Activated CD4-positive, alpha-beta T cell treated with anti-CD3 and anti-CD28 coated beads, Interleukin-2, Interleukin-6, amounts not matched to agents 100 ng/mL and 50 ng/mL, durations not matched to agents 16 hours and 8 hours (primary cell): ENCODE data around the gene CHAC1.

ENCODE experiments used
- DNase-seq: peaks from one replicate; pipeline ENCODE4 v3.0.0-alpha.2; 2020

The CHAC1 gene

DNA sequence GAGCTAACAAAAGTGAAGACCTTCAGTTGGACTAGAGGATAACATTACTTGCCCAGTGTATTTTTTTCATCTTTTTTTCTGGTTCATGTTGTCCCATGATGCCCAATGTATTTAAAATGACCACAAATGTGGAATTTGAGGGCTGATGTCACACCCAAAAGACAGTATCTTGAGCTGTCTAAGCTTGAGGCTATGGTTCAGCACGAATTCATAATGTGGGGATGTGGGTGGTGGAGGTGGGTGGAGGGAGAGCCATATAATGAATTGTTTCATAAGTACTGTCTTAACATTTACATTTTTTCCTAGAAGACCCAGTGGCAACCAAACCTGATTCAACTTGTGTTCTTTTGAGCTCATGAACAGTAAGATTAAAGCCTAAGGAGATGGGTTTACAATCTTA is 37.5 kb downstream of the CHAC1 start:
- DNase-seq = no peak

DNA sequence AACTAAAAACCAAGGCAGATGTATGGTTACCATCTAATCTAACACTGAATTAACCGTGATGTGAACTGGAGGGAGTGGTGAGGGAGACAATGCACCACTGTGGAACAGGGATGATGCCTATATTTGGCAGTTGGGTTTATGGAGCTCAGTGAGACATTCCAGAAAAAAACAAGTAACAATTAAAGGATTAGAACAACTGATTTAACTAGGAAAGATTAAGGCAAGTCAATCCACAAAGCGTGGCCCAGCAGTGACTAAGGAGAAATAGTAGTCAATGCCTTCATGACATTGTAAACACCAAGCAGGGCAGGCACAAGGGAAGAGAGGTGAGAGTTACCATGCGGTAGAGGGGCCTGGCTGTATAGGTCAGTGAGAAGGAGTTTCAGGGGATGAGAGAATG is 38.1 kb downstream of the CHAC1 start:
- no peak for DNase-seq

DNA sequence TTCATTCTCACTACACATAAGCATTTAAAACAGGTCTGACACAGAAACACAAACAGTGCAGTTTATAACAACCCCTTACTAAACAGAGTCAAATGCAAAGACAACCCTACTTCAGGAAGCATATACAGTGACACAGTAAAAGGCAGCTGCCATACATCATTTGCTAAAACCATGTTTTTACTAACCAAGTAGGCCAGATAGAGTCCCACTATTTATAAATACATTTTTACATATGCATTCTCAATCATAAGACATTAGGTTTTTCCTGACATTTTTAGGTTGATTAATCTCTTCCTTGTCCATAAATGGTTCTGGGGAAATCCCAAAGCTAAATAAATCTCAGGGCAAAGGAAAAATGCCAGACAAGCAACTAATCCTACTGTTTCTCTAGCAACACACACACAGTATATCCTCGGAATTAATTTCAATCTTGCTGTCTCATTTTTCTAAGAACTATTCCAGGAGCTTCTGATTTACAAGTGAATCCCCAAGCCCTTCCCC is 39.0 kb downstream of the CHAC1 start:
- no peak for DNase-seq

DNA sequence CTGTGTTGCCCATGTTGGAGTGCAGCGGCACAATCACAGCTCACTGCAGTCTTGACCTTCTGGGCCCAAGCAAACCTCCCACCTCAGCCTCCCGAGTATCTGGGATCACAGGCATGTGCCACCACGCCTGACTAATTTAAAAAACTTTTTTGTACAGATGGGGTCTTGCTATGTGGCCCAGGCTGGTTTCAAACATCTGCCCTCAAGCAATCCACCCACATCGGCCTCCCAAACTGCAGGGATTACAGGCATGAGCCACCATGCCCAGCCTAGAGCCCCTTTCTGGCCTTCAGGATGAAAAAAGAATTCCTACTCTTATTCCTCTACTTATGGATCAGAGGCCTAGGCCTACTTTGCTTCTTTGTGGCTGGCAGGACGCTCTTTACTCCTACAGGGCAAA is 39.6 kb downstream of the CHAC1 start:
- DNase-seq = no peak

DNA sequence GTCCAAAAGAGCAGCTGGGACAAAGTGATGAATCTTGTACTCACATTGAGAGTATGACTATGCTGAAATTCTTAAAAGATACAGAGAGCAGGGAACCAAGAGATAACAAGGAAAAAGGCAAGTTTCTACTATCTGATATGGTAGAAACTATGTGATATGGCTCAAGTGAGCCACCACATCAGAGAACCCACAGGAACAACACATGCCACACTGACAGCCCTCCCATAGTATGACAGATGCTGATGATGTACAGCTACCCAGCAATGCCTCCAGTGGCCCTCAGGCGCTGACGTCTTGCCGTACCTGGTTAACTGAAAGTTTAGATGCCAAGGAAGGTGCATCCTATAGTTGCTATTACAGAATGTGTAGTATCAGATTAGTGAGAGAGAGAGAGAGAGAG is 42.4 kb downstream of the CHAC1 start:
- no peak for DNase-seq

DNA sequence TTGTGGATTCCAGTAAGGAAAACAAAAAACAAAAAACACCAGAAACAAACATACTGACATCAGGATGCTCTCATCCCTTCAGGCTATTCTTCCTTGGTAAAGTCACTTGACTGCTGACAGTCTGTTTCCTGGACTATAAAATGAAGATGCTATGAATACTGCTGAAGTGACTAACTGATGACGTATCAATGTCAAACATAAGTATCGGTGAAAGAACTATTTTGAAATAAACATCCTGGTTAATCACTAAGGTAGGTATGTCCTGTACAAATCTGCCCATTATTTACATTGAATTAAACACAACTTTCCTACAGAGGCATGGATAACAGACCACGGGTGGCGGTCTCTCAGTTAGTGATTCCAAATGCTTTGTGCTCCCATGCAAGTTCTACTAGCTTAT is 45.9 kb downstream of the CHAC1 start:
- no peak for DNase-seq

DNA sequence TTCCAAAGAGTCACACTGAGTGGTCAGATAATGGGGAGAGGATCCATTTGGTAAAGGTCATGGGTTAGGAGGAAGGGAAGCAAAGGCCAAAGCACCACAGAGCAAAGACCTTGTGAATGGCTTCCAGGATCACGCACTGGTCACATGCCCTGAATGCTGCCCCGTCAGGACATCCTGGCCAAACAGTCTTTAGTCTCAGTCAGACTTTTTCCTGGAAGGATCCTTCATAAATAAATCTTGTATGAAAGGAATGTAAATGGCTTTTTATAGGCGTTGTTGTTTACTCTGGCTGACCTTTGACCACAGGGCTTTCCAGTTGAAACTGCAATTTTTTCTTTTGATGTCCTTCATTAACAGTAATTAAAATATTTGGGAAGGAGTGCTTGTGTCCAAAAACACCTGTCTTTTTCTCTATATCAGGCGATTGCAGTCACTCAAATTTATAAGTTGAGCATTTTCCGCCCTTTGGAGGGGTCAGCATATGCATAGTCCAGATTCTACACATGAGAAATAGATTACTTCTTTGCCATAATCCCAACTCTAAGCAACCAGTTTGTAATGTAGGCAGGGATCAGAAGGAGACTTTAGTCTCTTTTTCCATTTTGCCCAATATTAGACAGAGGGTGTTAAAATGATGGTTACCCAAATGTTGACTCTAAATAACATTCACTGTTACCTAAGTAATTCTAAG is 48.4 kb downstream of the CHAC1 start:
- no peak for DNase-seq

DNA sequence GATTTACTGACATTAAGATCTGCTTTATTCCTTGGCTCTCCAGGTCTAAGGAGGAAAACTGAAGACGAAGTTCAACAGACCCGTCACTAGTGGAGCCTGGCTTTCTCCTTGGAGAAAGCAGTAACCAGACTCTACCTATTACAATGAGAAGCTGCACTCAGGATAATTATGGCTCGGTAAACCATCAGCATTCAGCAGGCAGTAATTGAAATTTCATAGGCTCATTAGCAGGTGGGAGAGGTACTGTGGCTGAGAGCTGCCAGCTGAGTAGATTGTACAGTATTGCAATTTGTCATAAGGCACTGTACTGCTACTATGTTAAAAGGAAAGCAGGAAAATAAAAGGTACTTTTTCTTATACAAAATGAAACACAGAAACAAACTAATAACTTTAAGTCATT is 51.2 kb downstream of the CHAC1 start:
- no peak for DNase-seq
